Stimulated activated CD4-positive, alpha-beta T cell treated with anti-CD3 and anti-CD28 coated beads, Interleukin-4, amount 100 ng/mL, for 1 hour (primary cell): ENCODE results near the gene ZNF397.

Experiments
- DNase-seq: peaks from one replicate; pipeline ENCODE4 v3.0.0-alpha.2; 2020

Gene ZNF397

DNA sequence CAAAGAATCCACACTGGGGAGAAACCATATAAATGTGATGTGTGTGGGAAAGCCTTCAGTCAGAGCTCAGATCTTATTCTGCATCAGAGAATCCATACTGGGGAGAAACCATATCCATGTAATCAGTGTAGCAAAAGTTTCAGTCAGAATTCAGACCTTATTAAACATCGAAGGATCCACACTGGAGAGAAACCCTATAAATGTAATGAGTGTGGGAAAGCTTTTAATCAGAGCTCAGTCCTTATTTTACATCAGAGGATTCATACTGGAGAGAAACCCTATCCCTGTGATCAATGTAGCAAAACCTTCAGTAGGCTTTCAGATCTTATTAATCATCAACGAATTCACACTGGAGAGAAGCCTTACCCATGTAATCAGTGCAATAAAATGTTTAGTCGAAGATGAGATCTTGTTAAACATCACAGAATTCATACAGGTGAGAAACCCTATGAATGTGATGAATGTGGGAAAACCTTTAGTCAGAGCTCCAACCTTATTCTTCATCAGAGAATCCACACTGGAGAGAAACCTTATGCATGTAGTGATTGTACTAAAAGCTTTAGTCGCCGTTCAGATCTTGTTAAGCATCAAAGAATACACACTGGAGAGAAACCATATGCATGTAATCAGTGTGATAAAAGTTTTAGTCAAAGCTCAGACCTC is 65.9 kb downstream of the ZNF397 start:
- DNase-seq: no peak
